Right kidney (tissue), 1 donor: ENCODE results near the gene ANP32A.

Experiments used
- DNase-seq: peaks from one replicate; pipeline ENCODE4 v3.0.0-alpha.2; 2016

The ANP32A gene

DNA sequence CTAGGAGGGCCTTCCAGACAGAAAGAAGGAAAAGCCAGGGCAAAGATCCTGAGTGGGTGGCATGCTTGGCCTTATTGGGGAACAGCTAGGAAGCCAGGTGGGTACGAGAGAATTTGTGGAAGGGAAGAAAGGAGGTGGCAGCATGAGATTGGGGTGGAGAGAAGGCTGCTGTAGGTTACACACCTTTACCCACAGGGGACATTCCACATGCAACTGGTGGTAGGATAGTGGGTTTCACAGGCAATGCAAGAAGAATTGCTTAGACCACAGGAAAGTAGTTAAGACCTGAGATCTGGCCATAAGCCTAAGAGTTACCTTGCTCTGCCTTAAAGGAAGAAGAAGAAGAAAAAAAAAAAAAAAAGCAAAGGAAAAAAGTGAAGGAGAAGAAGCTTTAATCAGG lies 19.8 kb downstream of the ANP32A start:
- no peak for DNase-seq

DNA sequence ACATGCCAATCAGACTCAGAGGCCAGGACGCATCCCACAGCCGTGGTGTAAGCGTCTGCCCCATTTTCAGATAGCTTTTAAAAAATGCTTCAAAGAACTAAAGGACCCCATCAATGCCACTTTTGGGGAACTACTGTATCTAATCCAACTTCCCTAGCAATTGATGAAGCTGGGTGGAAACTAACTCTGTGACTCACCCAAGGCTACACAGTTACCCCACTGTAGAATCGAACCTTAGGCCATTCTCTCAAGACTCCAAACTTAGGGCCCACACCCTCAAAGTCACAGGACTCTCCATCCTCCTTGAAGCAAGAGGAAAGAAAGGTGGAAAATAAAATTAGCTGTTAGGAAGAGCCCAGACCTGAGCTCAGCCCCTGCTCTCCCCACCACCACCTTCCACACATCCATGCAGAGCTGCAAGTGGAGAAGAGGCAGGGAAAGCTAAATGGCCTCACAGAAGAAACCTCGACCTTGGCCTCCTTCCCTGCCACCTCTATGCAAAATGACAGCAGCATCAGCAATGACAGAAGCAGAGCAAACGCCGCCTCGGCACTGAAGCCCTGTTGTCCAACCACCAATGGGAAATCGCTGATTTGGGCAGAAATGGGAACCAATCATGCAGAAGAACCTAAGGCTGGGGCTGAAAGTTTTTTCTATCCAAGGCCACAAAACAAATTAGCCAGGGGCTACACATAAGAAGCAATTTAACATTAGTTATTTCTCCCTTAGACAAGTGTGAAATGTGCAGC lies 22.2 kb downstream of the ANP32A start:
- DNase-seq, result no peak

DNA sequence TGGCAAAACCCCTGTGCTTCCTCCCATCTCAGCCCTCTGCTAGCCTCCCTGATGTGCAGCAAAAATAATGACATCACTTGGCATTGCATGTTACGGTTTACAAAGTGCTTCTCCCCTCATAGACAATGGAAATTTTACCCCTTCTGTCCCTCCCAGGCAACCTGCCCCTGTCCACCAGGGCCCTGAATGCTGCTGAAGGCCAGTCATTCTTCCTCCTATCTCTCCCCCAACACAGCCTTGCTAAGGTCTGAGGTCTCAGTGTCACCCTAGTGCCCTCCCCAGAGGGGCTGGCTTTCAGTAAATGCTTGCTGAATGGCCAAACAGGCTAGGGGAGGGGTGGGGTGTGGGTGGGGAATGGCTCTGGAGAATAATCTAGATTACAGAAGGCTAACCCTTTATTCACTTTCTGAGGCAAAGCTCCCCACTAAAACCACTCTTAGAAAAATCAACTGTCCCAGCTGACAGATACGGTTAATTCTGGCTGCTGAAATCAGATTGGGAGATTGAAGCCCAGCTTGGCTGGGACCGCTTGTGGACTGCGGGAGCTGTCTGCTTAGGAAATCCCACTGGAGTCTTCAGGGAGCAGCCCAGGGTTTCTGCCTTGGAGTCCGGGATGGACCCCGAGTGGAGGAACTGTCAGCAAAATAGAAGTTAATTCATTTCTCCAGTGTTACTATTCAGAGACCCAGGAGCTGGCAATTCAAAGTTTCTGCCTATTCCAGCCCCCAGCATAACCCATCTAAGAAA lies 22.9 kb downstream of the ANP32A start:
- DNase-seq, result no peak

DNA sequence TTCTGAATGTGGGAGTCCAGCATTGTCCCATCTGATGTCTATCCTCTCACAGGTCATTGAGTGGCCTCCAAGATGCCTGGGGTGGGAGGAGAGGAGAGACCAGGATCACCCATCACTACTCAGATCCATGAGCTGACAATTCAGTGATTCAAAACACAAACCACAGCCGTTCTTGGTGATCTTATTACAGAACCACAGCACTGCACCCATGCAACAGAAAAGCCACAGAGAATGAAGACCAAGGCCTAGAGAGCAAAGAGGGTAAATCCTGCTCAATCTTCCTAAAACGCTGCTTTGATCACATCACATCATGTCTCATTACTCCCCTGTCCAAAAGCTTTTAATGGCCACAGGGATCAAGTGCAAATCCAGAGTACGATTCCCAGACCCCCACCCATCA lies 23.5 kb downstream of the ANP32A start:
- no peak for DNase-seq

DNA sequence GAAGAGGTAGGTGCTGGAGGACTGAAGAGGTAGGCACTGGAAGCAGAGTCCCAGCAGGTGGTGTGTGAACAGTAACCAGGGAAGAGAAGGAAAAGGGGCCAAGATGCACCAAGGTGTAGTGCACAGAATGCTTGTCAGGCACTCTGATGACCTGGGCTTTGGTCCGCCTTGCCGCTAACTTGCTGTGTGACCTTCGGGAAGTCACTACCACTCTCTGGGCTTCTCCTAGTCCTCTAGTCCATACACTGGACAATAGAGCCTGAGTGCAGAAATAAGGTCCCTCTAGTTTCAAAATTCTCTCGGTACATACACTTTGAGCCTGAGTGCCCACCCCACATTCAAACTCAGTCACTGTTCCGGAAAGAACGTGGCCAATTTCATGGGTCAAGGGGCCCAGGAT lies 24.1 kb downstream of the ANP32A start:
- no peak for DNase-seq

DNA sequence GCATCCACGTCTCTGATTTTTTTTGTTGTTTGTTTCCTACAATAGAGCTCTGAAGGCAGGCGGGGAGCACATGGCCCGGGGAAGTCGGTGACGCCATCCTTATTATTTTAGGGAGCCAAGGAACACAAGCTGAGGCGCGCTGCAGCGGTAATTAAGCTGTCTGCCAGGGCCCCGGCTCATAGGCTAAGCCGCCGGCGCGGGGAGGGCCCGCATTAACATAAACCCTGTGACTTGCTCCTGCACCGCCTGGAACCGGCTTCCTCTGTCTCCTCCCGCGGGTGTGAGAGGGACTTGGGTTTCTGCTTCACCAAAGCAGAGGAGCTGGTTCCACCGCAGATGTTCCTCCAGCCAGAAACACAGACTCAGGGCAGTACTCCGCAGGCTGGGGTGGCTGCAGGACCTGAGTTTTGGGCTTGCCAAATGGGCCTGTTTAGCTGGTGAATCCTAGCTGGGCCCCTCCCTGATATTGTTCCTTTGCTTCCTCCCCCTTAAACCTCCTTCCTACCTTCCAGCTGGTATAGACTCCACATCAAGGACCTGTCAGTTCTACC lies 25.3 kb downstream of the ANP32A start:
- DNase-seq, result peak; percentile 68

DNA sequence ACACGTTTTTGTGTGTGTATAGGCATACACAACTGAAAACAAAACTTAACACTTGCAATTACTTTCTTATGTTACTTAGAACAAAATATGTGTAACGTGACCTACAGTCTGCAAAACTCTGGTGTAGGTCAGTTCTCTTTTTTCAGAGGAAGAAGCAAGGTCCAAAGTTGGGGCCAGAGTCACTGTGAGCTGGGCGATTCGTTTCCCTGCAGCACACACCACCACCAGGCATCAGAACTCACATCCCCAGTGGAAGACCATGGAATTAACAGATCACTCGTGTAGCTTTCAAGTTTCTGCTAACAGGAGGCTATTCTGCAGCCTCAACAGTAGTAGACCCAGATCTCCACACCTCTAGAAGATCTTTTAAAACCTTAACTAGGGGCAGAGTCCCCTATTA lies 25.8 kb downstream of the ANP32A start:
- no peak for DNase-seq

DNA sequence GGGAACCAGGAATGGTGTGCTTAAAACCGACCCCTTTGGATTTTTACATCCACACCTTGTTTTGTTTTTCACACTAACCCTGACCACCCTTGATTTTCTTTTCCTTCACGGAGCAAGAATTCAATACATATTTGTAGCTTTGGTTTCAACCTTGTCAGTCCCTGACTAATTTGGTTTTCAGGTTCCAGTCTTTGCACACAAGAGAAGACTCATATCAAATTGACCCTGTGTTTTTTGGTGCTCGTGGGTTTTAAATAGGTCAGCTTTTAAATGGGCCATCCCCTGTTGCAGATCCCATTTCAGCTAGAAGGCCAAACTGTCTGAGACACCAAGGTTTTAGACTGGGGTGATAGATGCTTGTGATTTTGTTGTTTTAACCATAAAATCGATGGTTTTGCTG lies 26.4 kb downstream of the ANP32A start:
- no peak for DNase-seq

DNA sequence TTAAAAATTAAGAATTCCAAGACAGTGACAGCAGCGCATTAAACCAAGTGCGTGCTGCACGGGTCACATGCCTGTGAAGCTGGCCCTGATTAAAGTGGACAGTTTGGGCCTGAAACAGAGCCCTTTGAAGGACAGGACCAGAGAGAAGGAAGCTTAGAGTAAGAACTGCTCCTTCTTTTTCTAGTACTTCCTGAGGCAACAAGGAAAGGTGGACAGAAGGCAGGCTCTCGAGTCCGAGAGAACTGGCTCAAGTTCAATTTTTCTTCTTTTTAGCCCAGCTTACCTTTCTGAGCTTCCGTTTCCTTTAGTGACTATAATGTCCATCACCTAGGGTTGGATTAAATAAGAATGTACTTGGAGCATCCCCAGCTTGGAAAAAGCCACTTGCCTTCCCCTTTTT lies 26.9 kb downstream of the ANP32A start:
- no peak for DNase-seq

DNA sequence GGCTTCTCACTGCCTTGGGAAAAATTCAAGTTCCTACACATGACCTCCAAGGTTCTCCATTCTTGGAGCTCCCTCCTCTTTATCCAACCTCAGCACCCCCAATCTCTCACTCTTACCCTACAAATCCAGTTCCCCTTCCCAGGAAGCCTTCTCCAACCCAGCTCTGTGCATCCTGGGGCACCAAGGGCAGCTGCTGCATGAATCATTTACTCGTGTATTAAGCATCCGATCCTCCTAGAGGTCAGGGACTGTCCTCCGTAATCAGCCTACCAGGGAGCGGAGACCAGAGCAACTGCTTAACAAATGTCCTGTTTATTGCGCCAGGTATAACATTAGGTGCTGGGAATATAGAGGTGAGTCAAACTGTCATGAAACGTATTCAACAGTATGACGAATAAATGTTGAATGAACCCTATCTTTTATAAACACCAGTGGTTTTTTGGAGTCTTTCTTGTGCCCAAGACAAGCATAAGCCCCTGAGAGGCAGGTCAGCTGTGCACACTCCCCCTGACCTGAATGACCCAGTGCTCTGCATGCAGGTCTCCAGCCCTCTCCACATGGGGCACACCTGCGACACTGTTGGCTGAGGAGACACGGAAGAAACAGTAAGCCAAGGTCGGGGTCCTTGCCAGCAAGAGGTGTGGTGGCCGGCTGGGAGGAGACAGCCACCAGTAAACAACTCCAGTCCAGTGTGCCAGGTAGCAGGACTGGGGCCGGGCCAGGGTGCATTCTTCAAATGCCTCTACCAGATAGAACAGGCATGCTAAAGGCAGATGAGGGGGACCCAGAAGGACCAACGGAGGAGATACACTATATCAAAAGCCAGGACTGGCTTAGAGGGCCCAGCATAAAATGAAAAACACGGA lies 27.6 kb downstream of the ANP32A start:
- no peak for DNase-seq

DNA sequence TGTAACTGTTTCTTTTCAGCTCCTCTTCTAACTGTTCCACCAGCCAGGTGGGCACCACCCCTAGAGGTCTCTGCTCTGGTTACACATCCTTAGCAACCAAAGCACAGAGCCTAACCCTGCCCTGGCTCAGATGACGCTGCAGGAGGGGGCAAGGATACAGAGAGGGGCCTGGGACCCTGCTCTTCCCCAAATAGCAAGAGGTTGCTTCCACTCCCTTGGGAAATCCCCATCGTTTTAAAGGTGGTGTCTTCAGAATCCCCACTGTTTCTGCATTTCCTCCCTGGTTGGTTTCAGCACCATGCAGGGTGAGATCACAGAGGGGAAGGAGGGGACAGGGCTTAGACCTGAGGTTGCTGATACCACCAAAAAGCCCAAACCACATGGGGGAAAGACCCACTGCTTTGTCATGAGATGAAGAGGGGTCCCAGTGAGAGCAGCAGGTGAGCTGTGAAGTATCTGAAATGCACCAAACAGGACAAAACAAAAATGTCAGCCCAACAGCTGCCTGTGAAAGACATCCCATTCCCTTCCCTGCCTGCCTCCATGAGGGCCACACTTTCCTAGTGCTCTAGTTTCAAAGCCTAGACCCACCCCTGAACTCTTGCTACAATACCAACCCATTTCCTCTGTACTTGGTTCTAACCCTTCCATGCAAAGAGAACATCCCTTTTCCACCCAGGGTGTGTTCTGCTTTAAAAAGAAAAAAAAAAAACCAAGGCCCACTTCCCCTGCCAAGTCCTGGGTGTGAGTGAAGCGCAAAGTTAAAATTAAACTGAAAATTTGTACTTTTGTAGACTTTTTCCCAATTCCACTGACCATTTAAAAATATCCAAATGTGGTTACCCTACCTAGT lies 29.0 kb downstream of the ANP32A start:
- no peak for DNase-seq

DNA sequence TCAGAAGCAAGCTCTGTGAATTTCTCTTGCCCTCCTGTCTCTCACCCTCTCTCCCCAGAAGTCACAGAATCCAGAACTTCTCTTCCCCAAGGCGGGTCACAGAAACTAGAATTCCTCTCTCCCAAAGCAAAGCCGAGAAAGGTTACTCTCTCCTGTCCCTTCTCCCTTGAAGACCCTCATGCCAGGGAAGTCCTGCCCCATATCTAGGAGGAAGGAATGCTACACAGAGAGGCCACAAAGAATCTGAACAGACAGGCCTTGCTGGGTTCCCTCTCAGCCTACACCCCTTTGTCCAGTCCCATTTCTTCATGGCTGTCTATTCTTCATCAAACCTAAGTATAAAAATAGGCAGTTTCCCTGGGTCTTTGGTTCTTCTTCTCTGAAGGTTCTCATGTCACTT lies 29.8 kb downstream of the ANP32A start:
- DNase-seq, result no peak

DNA sequence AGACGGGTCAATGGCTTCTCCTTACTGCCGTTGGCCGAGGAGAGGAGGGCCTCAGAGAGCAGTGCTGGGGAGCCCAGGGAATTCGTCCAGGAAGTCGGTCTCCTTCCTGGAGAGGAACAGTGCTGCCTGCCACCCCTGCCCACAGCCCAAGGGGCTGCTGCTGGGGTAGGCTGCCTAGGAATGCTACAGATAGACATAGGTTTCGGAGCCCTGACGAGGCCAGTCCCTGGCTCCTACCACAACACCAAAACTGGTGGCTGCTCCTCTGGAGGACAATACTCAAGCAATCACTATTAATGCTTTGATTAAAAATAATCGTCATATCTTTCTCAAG lies 30.5 kb downstream of the ANP32A start:
- no peak for DNase-seq

DNA sequence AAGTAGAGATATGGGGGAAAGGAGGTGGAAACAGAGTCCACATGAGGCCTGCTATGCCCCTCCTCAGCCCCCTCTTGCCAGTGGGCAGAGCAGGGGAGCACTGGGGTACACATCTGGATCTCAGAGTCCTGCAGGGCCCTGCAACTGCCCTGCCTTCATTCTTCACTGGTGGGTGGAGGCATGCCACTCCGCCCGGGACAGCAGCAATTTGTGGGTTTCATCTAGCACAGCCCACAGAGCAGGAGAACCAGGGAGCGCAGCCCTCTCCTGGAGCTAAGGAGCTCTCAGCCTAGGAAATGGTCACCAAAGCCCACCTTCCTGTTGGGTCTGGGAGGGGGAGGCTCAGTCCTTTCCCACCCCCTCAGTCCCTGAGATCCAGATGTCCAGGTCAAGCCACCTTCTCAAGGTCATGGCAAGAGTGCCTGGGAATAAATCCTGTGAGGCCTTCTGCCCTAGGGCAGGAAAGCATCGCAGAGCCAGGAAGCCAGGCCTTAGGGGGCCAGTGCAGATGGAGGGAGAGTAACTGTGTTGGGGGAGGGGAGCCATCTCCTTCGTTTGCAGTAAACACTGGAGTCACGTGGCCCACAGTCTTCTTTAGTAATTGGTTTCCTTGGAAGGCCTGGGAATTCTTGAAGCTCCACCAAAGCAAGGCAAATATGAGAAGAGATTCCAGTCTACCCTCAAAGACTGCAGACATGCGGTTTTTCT lies 31.0 kb downstream of the ANP32A start:
- no peak for DNase-seq

DNA sequence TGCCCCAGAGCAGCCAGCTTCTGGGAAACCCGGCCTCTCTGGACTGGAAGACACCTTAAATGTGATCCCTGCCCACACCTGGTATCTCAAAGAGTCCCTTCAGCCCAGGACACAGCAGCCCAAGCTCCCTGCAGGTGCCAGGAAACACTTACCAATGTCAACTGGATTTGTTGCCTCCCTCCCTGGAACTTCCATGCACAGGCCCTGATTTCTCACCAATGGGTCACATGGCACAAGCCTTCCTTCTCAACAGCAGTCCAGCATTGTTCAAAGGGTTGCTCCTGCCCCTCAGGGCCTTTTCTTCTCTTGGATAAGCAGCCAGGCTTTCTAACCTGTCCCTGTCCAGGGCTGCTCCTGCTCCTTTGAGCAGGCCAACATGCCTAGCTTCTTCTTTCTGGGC lies 31.6 kb downstream of the ANP32A start:
- DNase-seq, result no peak

DNA sequence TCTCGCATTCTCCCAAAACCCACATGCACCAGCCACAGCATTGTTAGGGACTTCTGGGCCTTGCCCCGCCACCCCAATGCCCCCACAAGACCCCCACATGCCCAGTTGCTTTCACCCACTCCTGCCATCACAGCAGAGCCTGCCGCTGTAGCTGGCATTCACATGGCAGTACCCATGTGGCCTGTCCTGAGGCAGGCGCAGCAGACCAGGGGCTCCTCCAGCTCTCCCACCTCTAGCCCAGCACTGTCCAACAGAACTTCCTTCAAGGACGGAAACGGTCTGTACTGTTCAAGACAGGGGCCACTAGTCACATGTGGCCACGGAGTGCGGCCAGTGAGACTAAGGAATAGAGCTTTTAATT lies 32.5 kb downstream of the ANP32A start:
- no peak for DNase-seq

DNA sequence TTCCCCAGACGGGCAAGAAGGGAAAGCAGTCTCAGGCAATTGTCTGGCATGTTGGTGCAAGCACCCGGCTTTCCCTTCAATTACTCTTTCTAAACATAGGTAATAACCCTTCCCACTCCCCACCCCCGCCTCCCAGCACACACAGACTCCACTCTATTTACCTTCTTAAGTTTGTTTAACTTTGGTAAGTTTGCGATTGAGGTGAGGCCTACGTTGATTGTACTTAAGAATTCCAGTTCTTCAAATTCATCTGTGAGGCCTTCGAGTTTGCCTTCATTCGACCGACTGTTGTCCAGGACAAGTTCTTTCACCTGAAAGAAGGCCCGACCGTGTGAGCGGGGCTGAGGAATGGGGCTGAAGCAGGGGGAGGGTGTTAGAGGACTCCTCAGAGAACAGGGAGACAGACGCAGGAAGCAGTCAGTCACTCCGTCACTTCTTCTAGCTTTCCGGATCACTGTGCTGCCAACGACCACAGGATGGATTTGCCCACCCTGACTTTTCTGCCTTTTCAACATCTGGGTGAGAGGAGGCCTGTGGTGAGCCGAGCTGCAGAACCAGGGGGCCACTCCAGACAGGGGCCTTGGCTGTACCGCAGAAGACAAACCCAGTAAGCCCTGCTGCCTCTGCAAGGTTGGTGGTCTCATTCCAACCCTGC lies 33.0 kb downstream of the ANP32A start:
- DNase-seq, result no peak

DNA sequence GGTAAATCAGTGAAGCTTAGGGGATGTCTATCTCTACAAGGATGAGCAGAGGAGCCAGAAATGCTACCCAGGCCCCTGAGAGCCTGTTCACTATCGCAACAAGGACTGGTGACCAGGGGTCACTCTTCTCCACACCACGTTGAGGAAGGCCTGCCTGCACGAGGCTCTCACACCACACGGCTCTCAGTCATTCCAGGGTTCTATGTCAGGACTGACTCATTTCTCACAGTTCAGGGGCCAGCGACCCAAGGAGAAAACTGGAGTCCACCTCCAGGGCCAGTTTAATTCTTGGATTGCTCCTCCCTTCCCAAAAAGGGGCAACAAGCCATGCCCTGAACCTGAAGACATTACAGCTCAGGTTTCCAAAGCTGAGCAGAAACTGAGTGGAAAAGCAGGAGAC lies 33.9 kb downstream of the ANP32A start:
- no peak for DNase-seq

DNA sequence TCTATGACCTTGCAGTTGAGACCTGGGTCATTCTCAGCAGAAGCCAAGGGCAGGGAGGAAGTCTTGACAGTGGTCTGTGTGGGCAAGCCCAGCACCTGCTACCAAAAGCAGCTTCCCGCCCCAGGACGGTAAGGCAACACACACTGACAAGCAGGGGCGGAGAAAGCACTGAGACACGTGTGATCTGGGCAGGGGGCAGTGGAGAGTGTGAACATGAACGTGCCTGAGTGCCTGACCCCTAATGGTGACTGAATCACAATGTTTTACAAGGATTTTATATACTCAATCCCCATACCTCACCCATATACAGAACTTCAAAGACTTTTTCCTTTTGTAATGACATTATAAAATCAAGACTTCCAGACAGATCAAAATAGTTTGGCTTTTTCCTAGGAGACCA lies 35.2 kb downstream of the ANP32A start:
- DNase-seq, result no peak

DNA sequence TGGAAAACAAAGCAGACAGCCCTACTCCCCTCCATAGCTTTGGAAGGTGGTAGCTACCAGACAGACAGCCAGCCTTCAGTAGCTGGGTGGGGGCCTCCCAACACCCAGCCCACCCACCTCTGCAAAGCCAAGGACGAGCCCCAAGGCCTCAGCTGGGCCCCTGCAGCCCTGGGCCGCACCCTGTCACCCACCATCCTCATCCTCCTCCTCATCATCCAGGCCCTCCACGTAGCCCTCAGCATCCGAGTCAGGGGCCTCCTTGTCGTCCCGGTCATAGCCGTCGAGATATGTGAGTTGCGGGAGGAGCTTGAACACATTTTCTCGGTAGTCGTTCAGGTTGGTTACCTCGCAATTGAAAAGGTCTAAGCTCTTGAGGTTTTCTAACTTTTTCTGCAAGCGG lies 36.5 kb downstream of the ANP32A start:
- no peak for DNase-seq
